HL-60 (cell line): ENCODE results near the gene LINS1.

Source experiments
- CTCF ChIP-seq: IDR thresholded peaks from one replicate; pipeline ENCODE4 v1.5.1; 2011; ENCODE audit warnings: low read length, control low read depth, inconsistent platforms; ENCODE audit not compliant: insufficient read depth
- GABPA ChIP-seq: IDR thresholded peaks from 2 replicates; pipeline ENCODE4 v1.6.1; 2012; ENCODE audit warnings: low read depth
- POLR2AphosphoS5 ChIP-seq: IDR thresholded peaks from 2 replicates; pipeline ENCODE4 v1.6.1; 2012; ENCODE audit warnings: low read depth
- REST ChIP-seq: IDR thresholded peaks from 2 replicates; pipeline ENCODE4 v1.6.1; 2012; ENCODE audit warnings: low read depth; ENCODE audit not compliant: insufficient replicate concordance

- TF ChIP-seq CTCF (no peak), POLR2AphosphoS5 (no peak), GABPA (no peak), REST (no peak)
Measured at GRCh38 chr15:100521907-100522306, 80.1 kb downstream of the LINS1 start.
